ENCODE data around the gene TUBB4A.

TUBB4A gene

DNA sequence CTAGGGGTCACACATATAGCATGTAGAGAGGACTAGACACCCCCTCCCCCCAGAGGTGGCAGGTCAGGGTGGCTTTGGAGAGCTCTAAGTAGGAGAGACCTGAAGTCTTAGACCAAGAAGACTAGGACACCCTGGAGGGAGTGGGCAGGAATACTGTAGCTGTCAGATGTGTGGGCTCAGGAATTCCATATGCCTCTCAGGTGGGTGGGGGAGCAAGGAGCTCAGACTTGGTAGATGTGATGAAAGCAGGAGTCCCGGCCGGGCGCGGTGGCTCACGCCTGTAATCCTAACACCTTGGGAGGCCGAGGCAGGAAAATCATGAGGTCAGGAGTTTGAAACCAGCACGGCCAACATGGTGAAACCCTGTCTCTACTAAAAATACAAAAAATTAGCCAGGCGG lies 36.4 kb downstream of the TUBB4A start:
- Histone ChIP-seq H3K79me2 (no peaks in the 10 kb centered on the region), H3K36me3 (ENCODE audit: control insufficient read depth, insufficient read depth, low read length) (no peaks in the 10 kb centered on the region), H2AFZ (no peak overlapping the region), H3K4me2 (ENCODE audit: low read length) (no peak overlapping the region), H3K27ac (no peak overlapping the region), H3K4me3 (ENCODE audit: low read depth, low read length) (peak overlapping the region; percentile 93), H3K27me3 (ENCODE audit: control insufficient read depth, insufficient read depth, low read length) (no peaks in the 10 kb centered on the region), H3K9me3 (ENCODE audit: control insufficient read depth, low read length) (no peaks in the 10 kb centered on the region), H3K9ac (no peak overlapping the region), H3K4me1 (peaks cover 2% of the 10 kb centered on the region)
- TF ChIP-seq, protein P1, sequence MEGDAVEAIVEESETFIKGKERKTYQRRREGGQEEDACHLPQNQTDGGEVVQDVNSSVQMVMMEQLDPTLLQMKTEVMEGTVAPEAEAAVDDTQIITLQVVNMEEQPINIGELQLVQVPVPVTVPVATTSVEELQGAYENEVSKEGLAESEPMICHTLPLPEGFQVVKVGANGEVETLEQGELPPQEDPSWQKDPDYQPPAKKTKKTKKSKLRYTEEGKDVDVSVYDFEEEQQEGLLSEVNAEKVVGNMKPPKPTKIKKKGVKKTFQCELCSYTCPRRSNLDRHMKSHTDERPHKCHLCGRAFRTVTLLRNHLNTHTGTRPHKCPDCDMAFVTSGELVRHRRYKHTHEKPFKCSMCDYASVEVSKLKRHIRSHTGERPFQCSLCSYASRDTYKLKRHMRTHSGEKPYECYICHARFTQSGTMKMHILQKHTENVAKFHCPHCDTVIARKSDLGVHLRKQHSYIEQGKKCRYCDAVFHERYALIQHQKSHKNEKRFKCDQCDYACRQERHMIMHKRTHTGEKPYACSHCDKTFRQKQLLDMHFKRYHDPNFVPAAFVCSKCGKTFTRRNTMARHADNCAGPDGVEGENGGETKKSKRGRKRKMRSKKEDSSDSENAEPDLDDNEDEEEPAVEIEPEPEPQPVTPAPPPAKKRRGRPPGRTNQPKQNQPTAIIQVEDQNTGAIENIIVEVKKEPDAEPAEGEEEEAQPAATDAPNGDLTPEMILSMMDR (IDR thresholded peaks at IDR 0.05) = no peak

DNA sequence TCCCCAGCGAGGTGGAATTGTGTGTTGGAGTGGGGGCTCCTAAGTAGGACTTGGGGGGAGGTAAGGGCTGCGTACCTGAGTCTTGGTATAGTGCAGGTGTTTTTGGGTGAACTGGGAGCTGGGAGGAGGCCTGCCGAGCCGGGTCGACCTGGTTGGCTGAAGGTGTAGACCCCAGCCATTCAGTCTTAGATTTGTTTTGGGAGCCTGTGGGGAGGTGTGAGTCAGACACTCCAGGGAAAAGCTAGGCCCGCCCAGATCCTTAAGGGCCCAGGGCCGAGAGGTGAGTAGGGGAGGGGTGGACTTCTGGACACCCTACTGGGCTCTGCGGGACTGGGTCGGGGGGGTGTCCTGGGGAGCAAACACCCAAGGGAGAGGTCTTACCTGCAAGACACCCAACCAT lies 37.1 kb downstream of the TUBB4A start:
- H3K36me3 ChIP-seq (ENCODE audit: control insufficient read depth, insufficient read depth, low read length) = no peaks in the 10 kb centered on the region
- H3K4me3 ChIP-seq (ENCODE audit: low read depth, low read length) = peak overlapping the region; percentile 93
- H3K27me3 ChIP-seq (ENCODE audit: control insufficient read depth, insufficient read depth, low read length) = no peaks in the 10 kb centered on the region
- H3K4me2 ChIP-seq (ENCODE audit: low read length) = peak overlapping the region; percentile 91
- H3K27ac ChIP-seq = no peak overlapping the region
- no peaks in the 10 kb centered on the region for H3K79me2 ChIP-seq
- H3K9ac ChIP-seq = peak overlapping the region; percentile 82
- peaks cover 2% of the 10 kb centered on the region for H3K4me1 ChIP-seq
- no peaks in the 10 kb centered on the region for H3K9me3 ChIP-seq (ENCODE audit: control insufficient read depth, low read length)
- H2AFZ ChIP-seq = peak overlapping the region; percentile 93
- TF ChIP-seq, protein P1 (IDR thresholded peaks at IDR 0.05) = no peak

DNA sequence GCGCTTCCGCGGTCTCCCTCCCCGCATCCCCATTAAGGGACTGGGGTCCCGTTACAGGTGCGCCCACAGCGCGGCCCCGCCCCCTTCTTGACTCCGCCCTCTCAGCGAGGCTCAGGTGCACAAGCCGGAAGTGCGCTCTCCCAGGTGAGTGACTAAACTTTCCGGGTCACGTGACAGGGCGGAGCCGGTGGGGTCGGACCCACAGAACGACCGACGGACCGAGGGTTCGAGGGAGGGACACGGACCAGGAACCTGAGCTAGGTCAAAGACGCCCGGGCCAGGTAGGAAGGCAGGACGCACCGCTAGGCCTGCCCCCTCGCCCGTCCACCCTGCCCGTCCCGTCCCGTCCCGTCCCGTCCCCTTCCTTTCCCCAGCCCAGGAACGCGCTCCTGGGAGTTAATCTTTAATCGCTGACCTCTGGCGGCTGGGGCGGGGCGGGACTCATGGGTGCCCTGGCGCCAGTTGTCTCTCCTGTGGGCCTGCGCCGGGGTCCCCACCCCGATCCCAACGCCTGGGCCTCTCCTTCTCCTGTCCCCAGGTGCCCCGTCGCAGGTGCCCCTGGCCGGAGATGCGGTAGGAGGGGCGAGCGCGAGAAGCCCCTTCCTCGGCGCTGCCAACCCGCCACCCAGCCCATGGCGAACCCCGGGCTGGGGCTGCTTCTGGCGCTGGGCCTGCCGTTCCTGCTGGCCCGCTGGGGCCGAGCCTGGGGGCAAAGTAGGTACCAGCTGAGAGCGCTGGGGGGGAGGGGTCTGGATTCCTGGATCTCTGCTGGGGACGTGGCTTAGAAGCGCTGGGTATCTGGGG lies 37.8 kb downstream of the TUBB4A start, which contains the start of gene CRB3:
Gene CRB3, plus strand, starts transcription at position 202 of the 804 bp plus-strand sequence. Its CDS starts 431 bp downstream, at position 633.
- peaks cover 2% of the 10 kb centered on the region for H3K4me1 ChIP-seq
- peak within 1 kb of the TSS; percentile 60 for H3K27ac ChIP-seq
- peak within 1 kb of the TSS; percentile 91 for H3K4me2 ChIP-seq (ENCODE audit: low read length)
- H3K9me3 ChIP-seq (ENCODE audit: control insufficient read depth, low read length) = no peaks in the 10 kb centered on the region
- no peaks in the 10 kb centered on the region for H3K27me3 ChIP-seq (ENCODE audit: control insufficient read depth, insufficient read depth, low read length)
- no peaks in the 10 kb centered on the region for H3K79me2 ChIP-seq
- H3K9ac ChIP-seq = peak within 1 kb of the TSS; percentile 82
- no peaks in the 10 kb centered on the region for H3K36me3 ChIP-seq (ENCODE audit: control insufficient read depth, insufficient read depth, low read length)
- peak within 1 kb of the TSS; percentile 93 for H3K4me3 ChIP-seq (ENCODE audit: low read depth, low read length)
- TF ChIP-seq, protein P1 (IDR thresholded peaks at IDR 0.05) = no peak
- H2AFZ ChIP-seq = peak within 1 kb of the TSS; percentile 93

DNA sequence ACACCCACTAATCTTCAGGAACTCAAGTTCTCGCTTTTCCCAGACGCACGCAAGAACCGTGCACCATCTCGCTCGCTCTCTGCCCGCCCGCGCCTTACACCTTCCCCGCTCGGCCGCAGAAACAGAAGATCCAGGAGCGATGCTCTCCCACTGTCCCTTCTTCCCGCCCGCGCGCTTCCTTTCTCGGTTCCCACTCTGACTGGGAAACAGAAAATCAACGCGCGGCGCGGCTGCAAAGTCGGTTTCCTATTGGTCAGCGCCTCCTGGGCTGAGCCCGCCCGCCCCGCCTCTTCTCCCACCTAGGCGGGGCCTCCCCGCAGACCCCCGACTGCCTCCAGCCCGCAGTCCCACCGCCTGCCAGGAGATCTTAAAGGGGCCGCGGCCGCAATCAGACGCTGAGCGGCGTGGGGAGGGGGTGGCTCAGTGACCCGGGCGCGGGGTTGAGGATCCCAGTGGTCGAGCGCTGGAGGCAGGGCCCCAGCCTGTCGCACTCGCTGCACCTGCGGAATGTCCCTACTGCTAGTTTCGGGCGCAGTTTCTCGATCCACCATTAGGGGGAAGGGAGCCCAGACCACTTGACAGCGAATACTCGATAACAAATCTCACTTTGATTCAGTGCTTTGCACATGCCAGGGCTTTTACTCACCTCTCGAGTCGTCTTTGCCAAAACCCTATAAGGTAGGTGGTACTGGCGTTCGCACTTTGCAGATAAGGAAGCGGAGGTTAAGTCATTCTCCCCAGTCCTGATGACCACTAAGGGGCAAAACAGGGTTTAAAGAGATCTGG lies 41.8 kb downstream of the TUBB4A start:
- H3K4me2 ChIP-seq (ENCODE audit: low read length) = peak overlapping the region; percentile 93
- H2AFZ ChIP-seq = peak overlapping the region; percentile 89
- H3K4me1 ChIP-seq = peaks cover 10% of the 10 kb centered on the region
- no peaks in the 10 kb centered on the region for H3K36me3 ChIP-seq (ENCODE audit: control insufficient read depth, insufficient read depth, low read length)
- no peaks in the 10 kb centered on the region for H3K79me2 ChIP-seq
- no peaks in the 10 kb centered on the region for H3K9me3 ChIP-seq (ENCODE audit: control insufficient read depth, low read length)
- H3K27me3 ChIP-seq (ENCODE audit: control insufficient read depth, insufficient read depth, low read length) = no peaks in the 10 kb centered on the region
- peak overlapping the region; percentile 72 for H3K4me3 ChIP-seq (ENCODE audit: low read depth, low read length)
- TF ChIP-seq, protein P1 (IDR thresholded peaks at IDR 0.05) = peak; percentile 82
- H3K9ac ChIP-seq = no peak overlapping the region
- peak overlapping the region; percentile 69 for H3K27ac ChIP-seq

All from parathyroid adenoma (tissue), 2 donors.